IMR-90 (cell line): ENCODE data around the gene SLC25A21. TPM values are rescaled to one million over a fixed set of nuclear protein-coding genes. Genes with fewer than 3 reads are reported as not detected.

Source experiments
- ATAC-seq: fragments of 200-7000 bp; cut with Tn5 transposase; 2 replicates; pipeline ENCODE4 v1.9.1; 2020; ENCODE audit warnings: low read depth, mild to moderate bottlenecking, moderate library complexity
- BruUV-seq: library from RNA; stranded (reverse); fragments of 400-500 nt; replicated peaks from 2 replicates; lab custom pipeline; 2021; lab: Mats Ljungman, UMichigan
- CTCF ChIA-PET: fragments of 300-600 bp; formaldehyde crosslinking; extraction: SDS; loops from one replicate; lab custom pipeline; 2021; ENCODE audit warnings: antibody characterized with exemption; lab: Yijun Ruan, JAX
- POLR2A ChIA-PET: fragments of 300-600 bp; sonication (Branson Sonifier 250); formaldehyde crosslinking; loops from one replicate; lab custom pipeline; 2022; ENCODE audit warnings: antibody characterized with exemption; ENCODE audit not compliant: unreplicated experiment; lab: Charles Lee
- DNase-seq: peaks from one replicate; pipeline ENCODE4 v3.0.0; 2013
- H2AFZ ChIP-seq: replicated peaks from 2 replicates; pipeline ENCODE3; 2013; ENCODE audit warnings: low read length, mild to moderate bottlenecking; ENCODE audit not compliant: poor library complexity
- H2AK5ac ChIP-seq: 2 replicates; pipeline ENCODE4 v1.6.1; 2013; ENCODE audit warnings: low read depth, low read length, inconsistent platforms
- H2AK9ac ChIP-seq: replicated peaks from 2 replicates; pipeline ENCODE3; 2013; ENCODE audit warnings: mild to moderate bottlenecking, low read depth, low read length, moderate library complexity; ENCODE audit not compliant: poor library complexity
- H2BK120ac ChIP-seq: 2 replicates; pipeline ENCODE4 v1.6.1; 2013; ENCODE audit warnings: low read depth, low read length, inconsistent platforms
- H2BK15ac ChIP-seq: 3 replicates; pipeline ENCODE4 v1.6.1; 2013; ENCODE audit warnings: low read depth, low read length, inconsistent platforms
- H2BK20ac ChIP-seq: 2 replicates; pipeline ENCODE4 v1.6.1; 2013; ENCODE audit warnings: low read depth, mild to moderate bottlenecking, inconsistent platforms, low read length, moderate library complexity
- H2BK5ac ChIP-seq: 2 replicates; pipeline ENCODE4 v1.6.1; 2013; ENCODE audit warnings: mild to moderate bottlenecking, low read depth, low read length, inconsistent platforms; ENCODE audit not compliant: poor library complexity, severe bottlenecking
- H3K14ac ChIP-seq: replicated peaks from 2 replicates; pipeline ENCODE4 v1.6.1; 2013; ENCODE audit warnings: low read depth, low read length, inconsistent platforms
- H3K18ac ChIP-seq: 2 replicates; pipeline ENCODE4 v1.6.1; 2013; ENCODE audit warnings: low read depth, low read length, control low read depth
- H3K23ac ChIP-seq: 2 replicates; pipeline ENCODE4 v1.6.1; 2013; ENCODE audit warnings: low read depth, low read length, inconsistent platforms
- H3K27ac ChIP-seq: 2 replicates; pipeline ENCODE4 v1.5.1; 2013; ENCODE audit warnings: mild to moderate bottlenecking, control low read depth, low read length; ENCODE audit not compliant: insufficient read depth
- H3K27me3 ChIP-seq: 2 replicates; pipeline ENCODE4 v1.6.1; 2013; ENCODE audit warnings: low read length; ENCODE audit not compliant: control insufficient read depth, insufficient read depth
- H3K36me3 ChIP-seq: 2 replicates; pipeline ENCODE4 v1.6.1; 2013; ENCODE audit warnings: low read length, mixed read lengths; ENCODE audit not compliant: control insufficient read depth, insufficient read depth
- H3K4ac ChIP-seq: 2 replicates; pipeline ENCODE4 v1.6.1; 2013; ENCODE audit warnings: low read depth, low read length, inconsistent platforms
- H3K4me1 ChIP-seq: 2 replicates; pipeline ENCODE4 v1.6.1; 2013; ENCODE audit warnings: low read length, mixed read lengths; ENCODE audit not compliant: control insufficient read depth, insufficient read depth
- H3K4me2 ChIP-seq: 2 replicates; pipeline ENCODE4 v1.6.1; 2013; ENCODE audit warnings: low read depth, mild to moderate bottlenecking, control low read depth, low read length, moderate library complexity
- H3K4me3 ChIP-seq: 2 replicates; pipeline ENCODE4 v1.5.1; 2013; ENCODE audit warnings: low read depth, mild to moderate bottlenecking, control low read depth, low read length, moderate library complexity; ENCODE audit not compliant: insufficient read depth
- H3K56ac ChIP-seq: 2 replicates; pipeline ENCODE4 v1.6.1; 2013; ENCODE audit warnings: low read length, inconsistent platforms; ENCODE audit not compliant: insufficient read depth; ENCODE audit errors: extremely low read depth
- H3K79me1 ChIP-seq, 2 experiments: 2 replicates each; pipeline ENCODE4 v1.6.1; 2013; ENCODE audit warnings: low read length in 2 of 2, inconsistent platforms in 1 of 2, low read depth in 1 of 2
- H3K9ac ChIP-seq: 2 replicates; pipeline ENCODE4 v1.6.1; 2013; ENCODE audit warnings: low read depth, low read length, control low read depth
- H3K9me1 ChIP-seq: 2 replicates; pipeline ENCODE4 v1.6.1; 2013; ENCODE audit warnings: low read length, inconsistent platforms; ENCODE audit not compliant: insufficient read depth
- H3K9me3 ChIP-seq: 2 replicates; pipeline ENCODE4 v1.6.1; 2013; ENCODE audit warnings: low read length; ENCODE audit not compliant: control insufficient read depth, insufficient read depth
- H4K20me1 ChIP-seq: 2 replicates; pipeline ENCODE4 v1.6.1; 2013; ENCODE audit warnings: low read length, inconsistent platforms; ENCODE audit not compliant: insufficient read depth
- H4K5ac ChIP-seq: 2 replicates; pipeline ENCODE4 v1.6.1; 2013; ENCODE audit warnings: mild to moderate bottlenecking, low read depth, low read length, control low read depth
- H4K8ac ChIP-seq, 2 experiments: 2 replicates each; pipeline ENCODE4 v1.6.1; 2013; ENCODE audit warnings: low read depth in 2 of 2, low read length in 2 of 2, control low read depth in 1 of 2, inconsistent platforms in 1 of 2
- H4K91ac ChIP-seq: 2 replicates; pipeline ENCODE4 v1.6.1; 2013; ENCODE audit warnings: low read depth, low read length, inconsistent platforms; ENCODE audit not compliant: insufficient read depth
- BHLHE40 ChIP-seq: fragments of 150-350 bp; IDR thresholded peaks from 2 replicates; pipeline ENCODE4 v1.6.1; 2016; ENCODE audit warnings: mild to moderate bottlenecking, low read depth, low read length
- CEBPB ChIP-seq: IDR thresholded peaks from 2 replicates; pipeline ENCODE4 v1.6.1; 2012; ENCODE audit warnings: low read depth, low read length, improper control_type of control experiment
- CHD1 ChIP-seq: IDR thresholded peaks from 2 replicates; pipeline ENCODE4 v1.6.1; 2012; ENCODE audit warnings: low read depth, low read length, improper control_type of control experiment
- FOS ChIP-seq: fragments of 150-350 bp; IDR thresholded peaks from 2 replicates; pipeline ENCODE4 v1.6.1; 2016; ENCODE audit warnings: low read depth, low read length
- MAFK ChIP-seq: IDR thresholded peaks from 2 replicates; pipeline ENCODE4 v1.6.1; 2012; ENCODE audit warnings: low read depth, low read length, improper control_type of control experiment
- MAZ ChIP-seq: IDR thresholded peaks from 2 replicates; pipeline ENCODE4 v1.6.1; 2012; ENCODE audit warnings: low read depth, mild to moderate bottlenecking, low read length, improper control_type of control experiment, moderate library complexity, borderline replicate concordance
- MXI1 ChIP-seq: IDR thresholded peaks from 2 replicates; pipeline ENCODE4 v1.6.1; 2012; ENCODE audit warnings: low read depth, mild to moderate bottlenecking, low read length, moderate library complexity, borderline replicate concordance
- NFE2L2 ChIP-seq: fragments of 150-350 bp; IDR thresholded peaks from 2 replicates; pipeline ENCODE4 v1.6.1; 2016; ENCODE audit warnings: low read depth, mild to moderate bottlenecking, low read length
- POLR2A ChIP-seq: IDR thresholded peaks from 2 replicates; pipeline ENCODE4 v1.6.1; 2012; ENCODE audit warnings: mild to moderate bottlenecking, low read depth, low read length
- RAD21 ChIP-seq: IDR thresholded peaks from 2 replicates; pipeline ENCODE4 v1.6.1; 2012; ENCODE audit warnings: low read length, improper control_type of control experiment
- RFX5 ChIP-seq: IDR thresholded peaks from 2 replicates; pipeline ENCODE4 v1.8.0; 2012; ENCODE audit warnings: low read depth, mild to moderate bottlenecking, low read length, moderate library complexity
- SMC3 ChIP-seq: fragments of 150-350 bp; IDR thresholded peaks from 2 replicates; pipeline ENCODE4 v1.6.1; 2016; ENCODE audit warnings: low read depth, mild to moderate bottlenecking, antibody characterized with exemption, low read length, moderate library complexity
- WGBS, 2 experiments: methylation state at CpG; one replicate each; pipeline versions ENCODE4 v1.1.5 to v1.1.7; 2013; ENCODE audit warnings: missing lambda C conversion rate in 2 of 2; ENCODE audit not compliant: insufficient read length in 1 of 2; ENCODE audit errors: extremely low coverage in 2 of 2; 5-methylcytosine and 5-hydroxymethylcytosine counted together
- dilution Hi-C: fragments of 300-500 bp; cut with HindIII; formaldehyde crosslinking; loops from one replicate; pipeline ENCODE4 v1.14.3; 2018; ENCODE audit warnings: low sequenced_read_pairs; ENCODE audit not compliant: unreplicated experiment
- in situ Hi-C: fragments of 300-500 bp; cut with MboI; formaldehyde crosslinking; loops from 3 replicates; pipeline ENCODE4 v1.14.3; 2019; ENCODE audit warnings: low sequenced_read_pairs, inconsistent platforms, mixed read lengths
- intact Hi-C: fragments of 100-400 bp; cut with micrococcal nuclease; formaldehyde crosslinking; loops from 2 replicates; pipeline ENCODE4 v1.10.0; 2022
- polyA plus RNA-seq, 3 experiments: library from polyadenylated mRNA; depleted of rRNA; stranded (reverse); fragments of >200 nt; gene quantifications; 2 replicates each; pipeline ENCODE4 v1.2.3, GENCODE V29; 2012; ENCODE audit warnings: low replicate concordance in 1 of 3
- total RNA-seq: library from RNA; depleted of rRNA; stranded (reverse); fragments of >200 nt; gene quantifications from 2 replicates; pipeline ENCODE4 v1.2.3, GENCODE V29; 2012
- TF ChIP-seq, protein P1 (sequence below): fragments of 150-350 bp; IDR thresholded peaks from 2 replicates; pipeline ENCODE4 v1.6.1; 2016; ENCODE audit warnings: low read depth, mild to moderate bottlenecking, low read length, moderate library complexity, borderline replicate concordance
- TF ChIP-seq, protein P2 (sequence below): fragments of 150-350 bp; IDR thresholded peaks from 2 replicates; pipeline ENCODE4 v1.6.1; 2017; ENCODE audit warnings: mild to moderate bottlenecking, antibody characterized with exemption, low read length, low read depth
- TF ChIP-seq, protein P3 (sequence below): conservative IDR thresholded peaks from 2 replicates; pipeline ENCODE4 v1.5.1; 2012; ENCODE audit warnings: mild to moderate bottlenecking, low read depth, low read length, improper control_type of control experiment

SLC25A21 gene
- total and polyA plus RNA-seq, 2 of the 4 experiments (the other 2 are of a cell fraction) = 0.62 to 0.90 TPM

DNA sequence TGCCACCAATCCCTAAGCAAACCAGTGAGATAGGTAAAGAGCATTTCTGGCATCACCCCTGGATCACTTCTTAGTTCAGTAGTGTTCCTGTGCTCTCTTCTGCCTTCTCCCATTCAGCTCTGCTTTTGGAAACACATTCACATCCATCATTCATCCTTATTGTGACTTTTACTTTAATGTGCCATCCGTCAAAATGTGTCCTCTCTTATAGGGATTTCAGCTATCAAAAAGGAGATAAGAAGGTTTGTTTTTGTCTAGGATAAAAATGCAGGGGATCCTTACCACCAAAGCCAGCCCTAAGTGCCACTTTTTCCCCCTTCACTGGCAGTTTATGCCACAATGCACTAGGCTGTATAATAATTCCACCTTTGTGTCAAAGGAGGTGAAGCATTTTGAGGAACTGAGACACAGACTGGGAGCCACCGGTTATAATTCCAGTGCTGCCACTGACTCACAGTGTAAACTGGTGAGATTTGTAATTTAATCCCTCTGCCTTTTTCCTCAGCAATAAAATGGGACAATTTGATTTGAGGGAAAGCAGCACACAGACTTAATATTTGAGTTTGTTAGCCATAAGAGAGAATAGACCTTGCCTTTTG lies 352.2 kb downstream of the SLC25A21 start:
- Histone ChIP-seq H3K18ac (no peak overlapping the region), H3K23ac (no peak overlapping the region), H2BK5ac (no peak overlapping the region), H3K79me1 (no peaks in the 10 kb centered on the region), H3K4me2 (no peak overlapping the region), H3K27ac (no peak overlapping the region), H3K4ac (no peak overlapping the region), H3K27me3 (no peaks in the 10 kb centered on the region), H4K20me1 (no peaks in the 10 kb centered on the region), H3K9ac (no peak overlapping the region), H2BK20ac (no peak overlapping the region), H2AK5ac (no peak overlapping the region), H3K36me3 (no peaks in the 10 kb centered on the region), H4K5ac (no peak overlapping the region), H3K9me3 (no peaks in the 10 kb centered on the region), H3K4me1 (no peaks in the 10 kb centered on the region), H2AK9ac (no peak overlapping the region), H2BK120ac (no peak overlapping the region), H4K8ac (no peak overlapping the region), H3K14ac (no peak overlapping the region), H2AFZ (no peak overlapping the region), H4K91ac (no peak overlapping the region), H2BK15ac (no peak overlapping the region), H3K4me3 (no peak overlapping the region), H3K56ac (no peak overlapping the region), H3K9me1 (no peaks in the 10 kb centered on the region)
- BruUV-seq = no TSS peak
- CTCF ChIA-PET = no interaction called here
- TF ChIP-seq MAZ (no peak), RAD21 (no peak), RFX5 (no peak), CHD1 (no peak), CEBPB (no peak), POLR2A (no peak), NFE2L2 (no peak), MXI1 (no peak), FOS (no peak), SMC3 (no peak), MAFK (no peak), BHLHE40 (no peak)
- TF ChIP-seq, protein P1, sequence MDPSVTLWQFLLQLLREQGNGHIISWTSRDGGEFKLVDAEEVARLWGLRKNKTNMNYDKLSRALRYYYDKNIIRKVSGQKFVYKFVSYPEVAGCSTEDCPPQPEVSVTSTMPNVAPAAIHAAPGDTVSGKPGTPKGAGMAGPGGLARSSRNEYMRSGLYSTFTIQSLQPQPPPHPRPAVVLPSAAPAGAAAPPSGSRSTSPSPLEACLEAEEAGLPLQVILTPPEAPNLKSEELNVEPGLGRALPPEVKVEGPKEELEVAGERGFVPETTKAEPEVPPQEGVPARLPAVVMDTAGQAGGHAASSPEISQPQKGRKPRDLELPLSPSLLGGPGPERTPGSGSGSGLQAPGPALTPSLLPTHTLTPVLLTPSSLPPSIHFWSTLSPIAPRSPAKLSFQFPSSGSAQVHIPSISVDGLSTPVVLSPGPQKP = no peak
- TF ChIP-seq, protein P2, sequence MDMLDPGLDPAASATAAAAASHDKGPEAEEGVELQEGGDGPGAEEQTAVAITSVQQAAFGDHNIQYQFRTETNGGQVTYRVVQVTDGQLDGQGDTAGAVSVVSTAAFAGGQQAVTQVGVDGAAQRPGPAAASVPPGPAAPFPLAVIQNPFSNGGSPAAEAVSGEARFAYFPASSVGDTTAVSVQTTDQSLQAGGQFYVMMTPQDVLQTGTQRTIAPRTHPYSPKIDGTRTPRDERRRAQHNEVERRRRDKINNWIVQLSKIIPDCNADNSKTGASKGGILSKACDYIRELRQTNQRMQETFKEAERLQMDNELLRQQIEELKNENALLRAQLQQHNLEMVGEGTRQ = no peak
- TF ChIP-seq, protein P3, sequence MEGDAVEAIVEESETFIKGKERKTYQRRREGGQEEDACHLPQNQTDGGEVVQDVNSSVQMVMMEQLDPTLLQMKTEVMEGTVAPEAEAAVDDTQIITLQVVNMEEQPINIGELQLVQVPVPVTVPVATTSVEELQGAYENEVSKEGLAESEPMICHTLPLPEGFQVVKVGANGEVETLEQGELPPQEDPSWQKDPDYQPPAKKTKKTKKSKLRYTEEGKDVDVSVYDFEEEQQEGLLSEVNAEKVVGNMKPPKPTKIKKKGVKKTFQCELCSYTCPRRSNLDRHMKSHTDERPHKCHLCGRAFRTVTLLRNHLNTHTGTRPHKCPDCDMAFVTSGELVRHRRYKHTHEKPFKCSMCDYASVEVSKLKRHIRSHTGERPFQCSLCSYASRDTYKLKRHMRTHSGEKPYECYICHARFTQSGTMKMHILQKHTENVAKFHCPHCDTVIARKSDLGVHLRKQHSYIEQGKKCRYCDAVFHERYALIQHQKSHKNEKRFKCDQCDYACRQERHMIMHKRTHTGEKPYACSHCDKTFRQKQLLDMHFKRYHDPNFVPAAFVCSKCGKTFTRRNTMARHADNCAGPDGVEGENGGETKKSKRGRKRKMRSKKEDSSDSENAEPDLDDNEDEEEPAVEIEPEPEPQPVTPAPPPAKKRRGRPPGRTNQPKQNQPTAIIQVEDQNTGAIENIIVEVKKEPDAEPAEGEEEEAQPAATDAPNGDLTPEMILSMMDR = no peak
- DNase-seq (no peak), ATAC-seq (no peak)
- no CpG with 5 or more reads among the region's 2 CpGs for WGBS, 2 experiments
- in situ Hi-C loops (no loop called here), dilution Hi-C loops (no loop called here), intact Hi-C loops (no loop called here)
- POLR2A ChIA-PET = no interaction called here
